Lung (tissue), 16 donors: ENCODE data around the gene SFR1. TPM values are rescaled to one million over a fixed set of nuclear protein-coding genes. Genes with fewer than 3 reads are reported as not detected.
A peak's percentile ranks its signal among the peaks of the same experiment; 100 is the strongest.

Source experiments
- ATAC-seq: fragments of 200-7000 bp; cut with Tn5 transposase; one replicate; pipeline ENCODE4 v1.9.1; 2020; ENCODE audit warnings: moderate number of reproducible peaks; ENCODE audit not compliant: insufficient read depth, low FRiP score
- DNase-seq, 3 donors: peaks; one replicate each; pipeline ENCODE4 v3.0.0-alpha.2; 2013 to 2017
- H3K27ac ChIP-seq, 2 donors: one replicate each; pipeline ENCODE4 v1.5.1; 2013; ENCODE audit warnings: mild to moderate bottlenecking in 2 of 2, moderate library complexity in 2 of 2, control low read depth in 1 of 2, inconsistent platforms in 1 of 2, low read depth in 1 of 2, low read length in 1 of 2
- H3K27me3 ChIP-seq, 3 donors: one replicate each; pipeline ENCODE4 v1.5.1; 2013; ENCODE audit warnings: low read length in 2 of 3; ENCODE audit not compliant: control insufficient read depth in 3 of 3, insufficient read depth in 3 of 3
- H3K36me3 ChIP-seq, 4 donors: one replicate each; pipeline ENCODE4 v1.5.1; 2013; ENCODE audit warnings: low read length in 4 of 4, mild to moderate bottlenecking in 1 of 4, moderate library complexity in 1 of 4; ENCODE audit not compliant: control insufficient read depth in 4 of 4, insufficient read depth in 4 of 4
- H3K4me1 ChIP-seq, 5 donors: one replicate each; pipeline ENCODE4 v1.5.1; 2013; ENCODE audit warnings: low read length in 5 of 5, mild to moderate bottlenecking in 2 of 5, moderate library complexity in 1 of 5; ENCODE audit not compliant: control insufficient read depth in 5 of 5, insufficient read depth in 5 of 5
- H3K4me3 ChIP-seq: one replicate; pipeline ENCODE4 v1.5.1; 2013; ENCODE audit warnings: mild to moderate bottlenecking, control low read depth, moderate library complexity
- H3K9ac ChIP-seq, 2 donors: one replicate each; pipeline ENCODE4 v1.5.1; 2013; ENCODE audit warnings: low read length in 2 of 2, control low read depth in 1 of 2; ENCODE audit not compliant: insufficient read depth in 1 of 2
- H3K9me3 ChIP-seq, 4 donors: one replicate each; pipeline ENCODE4 v1.5.1; 2013; ENCODE audit warnings: low read length in 3 of 4, mild to moderate bottlenecking in 1 of 4, moderate library complexity in 1 of 4; ENCODE audit not compliant: control insufficient read depth in 4 of 4, insufficient read depth in 3 of 4
- CTCF ChIP-seq: IDR thresholded peaks from 2 replicates; pipeline ENCODE4 v1.5.1; 2012; ENCODE audit warnings: mild to moderate bottlenecking; ENCODE audit errors: control extremely low read depth, extremely low read depth
- WGBS, 2 donors: extraction: QIAGEN DNeasy Blood & Tissue Kit; methylation state at CpG; one replicate each; pipeline ENCODE4 v1.1.7; 2013; 5-methylcytosine and 5-hydroxymethylcytosine counted together
- long read RNA-seq, 5 donors: transcript quantifications; one replicate each; lab custom pipeline, GENCODE V29; 2026
- polyA plus RNA-seq, 2 donors: library from polyadenylated mRNA; stranded (reverse); fragments of 200-250 nt; gene quantifications; one replicate each; pipeline ENCODE4 v1.2.1, GENCODE V29; 2013
- total RNA-seq, 2 donors: library from RNA; depleted of rRNA in 1 of 2; stranded (reverse); fragments of >200 nt in 1 of 2; gene quantifications; one replicate each; pipeline ENCODE4 v1.2.1, GENCODE V29; 2014 to 2021
- donor health status: control.
- donor health status: control.
- donor health status: Bipolar disorder and iron deficiency.
- donor health status: healthy.
- donor health status: DM: yes; HTN: yes; CAD: no.

Gene SFR1
- 1 to 10 TPM; 8.7 to 9.9 TPM for total RNA-seq
- polyA plus RNA-seq, result 1 to 10 TPM; 6.4 to 9.6 TPM
- long read RNA-seq, donor 1, partial matches to known transcripts, result 0 of 5 reads
- long read RNA-seq, donor 1, other reads (novel, unspliced or antisense), result 0 of 5 reads
- long read RNA-seq, donor 2, partial matches to known transcripts, result 0 of 2 reads
- long read RNA-seq, donor 2, other reads (novel, unspliced or antisense), result 0 of 2 reads
- long read RNA-seq, donor 3, partial matches to known transcripts, result 0 of 3 reads
- long read RNA-seq, donor 3, other reads (novel, unspliced or antisense), result 0 of 3 reads
- long read RNA-seq, donor 4, partial matches to known transcripts, result 0 of 2 reads
- long read RNA-seq, donor 4, other reads (novel, unspliced or antisense), result 0 of 2 reads
- long read RNA-seq, donor 5, transcript SFR1-202 (4 exons, 1,503 nt), result major isoform, 6 of 9 reads
- long read RNA-seq, donor 5, partial matches to known transcripts, result 0 of 9 reads
- long read RNA-seq, donor 5, other reads (novel, unspliced or antisense), result 0 of 9 reads

- ATAC-seq, result peak; percentile 95
- peak; percentile 23 for TF ChIP-seq CTCF
- Histone ChIP-seq H3K4me3 (peak within 1 kb of the TSS; percentile 80), H3K4me1 (peaks cover 0 to 10% (median 0%) of the 10 kb centered on the region in 5 donors), H3K36me3 (no peaks in the 10 kb centered on the region), H3K9ac (peak within 1 kb of the TSS; percentile 98 to 99), H3K27me3 (no peaks in the 10 kb centered on the region), H3K9me3 (no peaks in the 10 kb centered on the region), H3K27ac (peak within 1 kb of the TSS; percentile 99 to 100)
- 0 to 1% methylated on average over 66 to 67 of the region's 67 CpGs for WGBS, 2 donors
- peak; percentile 99 to 100 (median 99) for DNase-seq
Measured at GRCh38 chr10:104121485-104122224, at the start of gene SFR1. Gene SFR1, plus strand, starts transcription at chr10:104122171. Its CDS starts 13 bp downstream, at chr10:104122184.

GRCh38 chr10:104072786-104073185, 49.2 kb upstream of the SFR1 start:
- Histone ChIP-seq H3K9me3 (peaks cover 0 to 1% (median 0%) of the 10 kb centered on the region in 4 donors), H3K9ac (no peak overlapping the region), H3K4me3 (no peak overlapping the region), H3K4me1 (peaks cover 0 to 4% (median 0%) of the 10 kb centered on the region in 5 donors), H3K27ac (no peak overlapping the region), H3K36me3 (no peaks in the 10 kb centered on the region), H3K27me3 (peaks cover 0 to 2% (median 0%) of the 10 kb centered on the region in 3 donors)
- 31 to 65% methylated on average over 5 of the region's 5 CpGs for WGBS, 2 donors
- ATAC-seq (no peak), DNase-seq (no peak)
- no peak for TF ChIP-seq CTCF

GRCh38 chr10:104074505-104074904, 47.5 kb upstream of the SFR1 start:
- DNase-seq (no peak), ATAC-seq (no peak)
- 82 to 91% methylated on average over 6 of the region's 6 CpGs for WGBS, 2 donors
- H3K9ac ChIP-seq, result no peak overlapping the region
- no peak for TF ChIP-seq CTCF
- H3K9me3 ChIP-seq, result no peaks in the 10 kb centered on the region
- H3K27me3 ChIP-seq, result peaks cover 0 to 2% (median 0%) of the 10 kb centered on the region in 3 donors
- no peak overlapping the region for H3K4me3 ChIP-seq
- H3K27ac ChIP-seq, result no peak overlapping the region
- H3K36me3 ChIP-seq, result no peaks in the 10 kb centered on the region
- H3K4me1 ChIP-seq, result peaks cover 0 to 4% (median 0%) of the 10 kb centered on the region in 5 donors
